WERI-Rb-1 (cell line): Measurements from ENCODE around the gene GNL1.
"Not testable (repeated sequence)": the region's sequence is repeated elsewhere in the genome, so short reads cannot be mapped to it uniquely, and the experiment has no call there.

Source experiments
- DNase-seq: peaks from one replicate; pipeline ENCODE4 v3.0.0-alpha.2; 2020
- H3K27ac ChIP-seq: fragments of 250-450 bp; sonication (Bioruptor Pico); 2 replicates; pipeline ENCODE4 v1.5.1; 2020; ENCODE audit warnings: mild to moderate bottlenecking, moderate library complexity
- H3K27me3 ChIP-seq: fragments of 250-450 bp; sonication (Bioruptor Pico); 2 replicates; pipeline ENCODE4 v1.5.1; 2021; ENCODE audit warnings: mild to moderate bottlenecking, low read depth, moderate library complexity; ENCODE audit not compliant: insufficient read depth, severe bottlenecking
- H3K36me3 ChIP-seq: fragments of 250-450 bp; sonication (Bioruptor Pico); 2 replicates; pipeline ENCODE4 v1.5.1; 2020; ENCODE audit warnings: mild to moderate bottlenecking, moderate library complexity
- H3K4me3 ChIP-seq: 2 replicates; pipeline ENCODE4 v1.5.1; 2011; ENCODE audit warnings: low read depth, mild to moderate bottlenecking, control low read depth, low read length
- H3K9me3 ChIP-seq: fragments of 250-450 bp; sonication (Bioruptor Pico); 2 replicates; pipeline ENCODE4 v1.5.1; 2021; ENCODE audit warnings: mild to moderate bottlenecking, moderate library complexity; ENCODE audit not compliant: severe bottlenecking
- TF ChIP-seq, protein P1 (sequence below): IDR thresholded peaks from 2 replicates; pipeline ENCODE4 v1.5.1; 2011; ENCODE audit warnings: low read depth, mild to moderate bottlenecking, control low read depth, inconsistent platforms, low read length

GNL1 gene

GRCh38 chr6:30537931-30538330, 18.4 kb downstream of the GNL1 start:
- TF ChIP-seq, protein P1, sequence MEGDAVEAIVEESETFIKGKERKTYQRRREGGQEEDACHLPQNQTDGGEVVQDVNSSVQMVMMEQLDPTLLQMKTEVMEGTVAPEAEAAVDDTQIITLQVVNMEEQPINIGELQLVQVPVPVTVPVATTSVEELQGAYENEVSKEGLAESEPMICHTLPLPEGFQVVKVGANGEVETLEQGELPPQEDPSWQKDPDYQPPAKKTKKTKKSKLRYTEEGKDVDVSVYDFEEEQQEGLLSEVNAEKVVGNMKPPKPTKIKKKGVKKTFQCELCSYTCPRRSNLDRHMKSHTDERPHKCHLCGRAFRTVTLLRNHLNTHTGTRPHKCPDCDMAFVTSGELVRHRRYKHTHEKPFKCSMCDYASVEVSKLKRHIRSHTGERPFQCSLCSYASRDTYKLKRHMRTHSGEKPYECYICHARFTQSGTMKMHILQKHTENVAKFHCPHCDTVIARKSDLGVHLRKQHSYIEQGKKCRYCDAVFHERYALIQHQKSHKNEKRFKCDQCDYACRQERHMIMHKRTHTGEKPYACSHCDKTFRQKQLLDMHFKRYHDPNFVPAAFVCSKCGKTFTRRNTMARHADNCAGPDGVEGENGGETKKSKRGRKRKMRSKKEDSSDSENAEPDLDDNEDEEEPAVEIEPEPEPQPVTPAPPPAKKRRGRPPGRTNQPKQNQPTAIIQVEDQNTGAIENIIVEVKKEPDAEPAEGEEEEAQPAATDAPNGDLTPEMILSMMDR = no peak
- H3K36me3 ChIP-seq = no peaks in the 10 kb centered on the region
- H3K9me3 ChIP-seq = no peaks in the 10 kb centered on the region
- H3K27me3 ChIP-seq = no peaks in the 10 kb centered on the region
- DNase-seq = no peak
- no peak overlapping the region for H3K27ac ChIP-seq
- no peak overlapping the region for H3K4me3 ChIP-seq

GRCh38 chr6:30533460-30534294, 22.6 kb downstream of the GNL1 start:
- DNase-seq = no peak
- TF ChIP-seq, protein P1 = no peak
- H3K27ac ChIP-seq = no peak overlapping the region
- H3K9me3 ChIP-seq = peaks cover 2% of the 10 kb centered on the region
- no peaks in the 10 kb centered on the region for H3K36me3 ChIP-seq
- no peaks in the 10 kb centered on the region for H3K27me3 ChIP-seq
- no peak overlapping the region for H3K4me3 ChIP-seq

GRCh38 chr6:30530014-30530413, 26.3 kb downstream of the GNL1 start:
- Histone ChIP-seq H3K9me3 (peaks cover 8% of the 10 kb centered on the region), H3K27me3 (no peaks in the 10 kb centered on the region), H3K36me3 (no peaks in the 10 kb centered on the region), H3K27ac (no peak overlapping the region), H3K4me3 (no peak overlapping the region)
- TF ChIP-seq, protein P1 = no peak
- no peak for DNase-seq

- not testable (repeated sequence) for H3K4me3 ChIP-seq, H3K36me3 ChIP-seq, H3K27me3 ChIP-seq, DNase-seq, H3K9me3 ChIP-seq, H3K27ac ChIP-seq
These were observed 26.9 kb downstream of the GNL1 start for GRCh38 chr6:30529349-30529875.

GRCh38 chr6:30526444-30526843, 29.8 kb downstream of the GNL1 start:
- H3K9me3 ChIP-seq, H3K4me3 ChIP-seq, H3K27me3 ChIP-seq, H3K27ac ChIP-seq, H3K36me3 ChIP-seq, DNase-seq: not testable (repeated sequence)

GRCh38 chr6:30521952-30522351, 34.3 kb downstream of the GNL1 start:
- H3K27me3 ChIP-seq, H3K27ac ChIP-seq, DNase-seq, H3K4me3 ChIP-seq, H3K36me3 ChIP-seq: not testable (repeated sequence)
- peaks cover 11% of the 10 kb centered on the region for H3K9me3 ChIP-seq

- H3K9me3 ChIP-seq = peaks cover 15% of the 10 kb centered on the region
- not testable (repeated sequence) for DNase-seq
These were observed 35.2 kb downstream of the GNL1 start for GRCh38 chr6:30521082-30521481.

GRCh38 chr6:30520522-30520921, 35.8 kb downstream of the GNL1 start:
- H3K36me3 ChIP-seq = no peaks in the 10 kb centered on the region

More at GRCh38 chr6:30521082-30521481, 35.2 kb downstream of the GNL1 start:
- not testable (repeated sequence) for H3K4me3 ChIP-seq, H3K27ac ChIP-seq, H3K36me3 ChIP-seq, H3K27me3 ChIP-seq

DNA sequence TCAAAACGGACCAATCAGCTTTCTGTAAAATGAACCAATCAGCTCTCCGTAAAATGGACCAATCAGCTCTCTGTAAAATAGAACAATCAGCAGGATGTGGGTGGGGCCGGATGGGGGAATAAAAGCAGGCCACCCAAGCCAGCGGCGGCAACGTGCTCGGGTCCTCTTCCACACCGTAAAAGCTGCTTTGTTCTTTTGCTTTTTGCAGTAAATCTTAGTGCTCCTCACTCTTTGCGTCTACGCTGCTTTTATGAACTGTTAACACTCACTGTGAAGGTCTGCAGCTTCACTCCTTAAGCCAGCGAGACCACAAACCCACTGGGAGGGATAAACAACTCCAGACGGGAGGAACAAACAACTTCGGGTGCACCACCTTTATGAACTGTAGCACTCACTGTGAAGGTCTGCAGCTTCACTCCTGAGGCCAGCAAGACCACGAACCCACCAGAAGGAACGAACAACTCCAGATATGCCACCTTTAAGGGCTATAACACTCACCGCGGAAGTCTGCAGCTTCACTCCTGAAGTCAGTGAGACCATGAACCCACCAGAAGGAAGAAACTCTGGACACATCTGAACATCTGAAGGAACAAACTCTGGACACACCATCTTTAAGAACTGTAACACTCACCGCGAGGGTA, 37.7 kb downstream of the GNL1 start:
- not testable (repeated sequence) for H3K36me3 ChIP-seq, H3K4me3 ChIP-seq, H3K27ac ChIP-seq, H3K9me3 ChIP-seq, H3K27me3 ChIP-seq, DNase-seq

More at GRCh38 chr6:30520522-30520921, 35.8 kb downstream of the GNL1 start:
- H3K27me3 ChIP-seq = peaks cover 5% of the 10 kb centered on the region
- peaks cover 15% of the 10 kb centered on the region for H3K9me3 ChIP-seq
- no peak overlapping the region for H3K27ac ChIP-seq
- TF ChIP-seq, protein P1 = no peak
- H3K4me3 ChIP-seq = no peak overlapping the region
- DNase-seq = no peak

- H3K9me3 ChIP-seq, H3K27me3 ChIP-seq, H3K4me3 ChIP-seq, H3K36me3 ChIP-seq, DNase-seq, H3K27ac ChIP-seq: not testable (repeated sequence)
These were observed 38.4 kb downstream of the GNL1 start for GRCh38 chr6:30517767-30518504.
